Ishikawa (cell line): ENCODE data around the gene TRAM1L1.

Source experiments
- CEBPB ChIP-seq: IDR thresholded peaks from 2 replicates; pipeline ENCODE4 v1.6.1; 2012
- CREB1 ChIP-seq: IDR thresholded peaks from 2 replicates; pipeline ENCODE4 v1.6.1; 2012; ENCODE audit warnings: low read depth
- EGR1 ChIP-seq: IDR thresholded peaks from 2 replicates; pipeline ENCODE4 v1.6.1; 2012
- EP300 ChIP-seq: IDR thresholded peaks from 2 replicates; pipeline ENCODE4 v1.6.1; 2012; ENCODE audit warnings: borderline replicate concordance
- FOXM1 ChIP-seq: IDR thresholded peaks from 2 replicates; pipeline ENCODE4 v1.6.1; 2012; ENCODE audit warnings: low read depth, borderline replicate concordance
- MAX ChIP-seq: IDR thresholded peaks from 2 replicates; pipeline ENCODE4 v1.6.1; 2012
- NFIC ChIP-seq: IDR thresholded peaks from 2 replicates; pipeline ENCODE4 v1.6.1; 2012
- RAD21 ChIP-seq: IDR thresholded peaks from 2 replicates; pipeline ENCODE4 v1.6.1; 2012; ENCODE audit warnings: low read depth
- REST ChIP-seq: IDR thresholded peaks from 2 replicates; pipeline ENCODE4 v1.6.1; 2012; ENCODE audit warnings: low read depth, mild to moderate bottlenecking
- TAF1 ChIP-seq: IDR thresholded peaks from 2 replicates; pipeline ENCODE4 v1.6.1; 2012; ENCODE audit warnings: low read depth, mild to moderate bottlenecking
- TCF12 ChIP-seq: IDR thresholded peaks from 2 replicates; pipeline ENCODE4 v1.6.1; 2012; ENCODE audit warnings: low read depth
- TEAD4 ChIP-seq: IDR thresholded peaks from 2 replicates; pipeline ENCODE4 v1.6.1; 2012
- YY1 ChIP-seq: IDR thresholded peaks from 2 replicates; pipeline ENCODE4 v1.6.1; 2012; ENCODE audit warnings: low read depth
- ZBTB7A ChIP-seq: IDR thresholded peaks from 2 replicates; pipeline ENCODE4 v1.6.1; 2012; ENCODE audit warnings: low read depth
- TF ChIP-seq, protein P1 (sequence below): IDR thresholded peaks from 2 replicates; pipeline ENCODE4 v1.6.1; 2012

The TRAM1L1 gene

GRCh38 chr4:117093571-117093970 lies 8.2 kb upstream of the TRAM1L1 start:
- no peak for TF ChIP-seq CREB1
- TF ChIP-seq REST: no peak
- TF ChIP-seq MAX: no peak
- no peak for TF ChIP-seq TCF12
- no peak for TF ChIP-seq CEBPB
- TF ChIP-seq, protein P1, sequence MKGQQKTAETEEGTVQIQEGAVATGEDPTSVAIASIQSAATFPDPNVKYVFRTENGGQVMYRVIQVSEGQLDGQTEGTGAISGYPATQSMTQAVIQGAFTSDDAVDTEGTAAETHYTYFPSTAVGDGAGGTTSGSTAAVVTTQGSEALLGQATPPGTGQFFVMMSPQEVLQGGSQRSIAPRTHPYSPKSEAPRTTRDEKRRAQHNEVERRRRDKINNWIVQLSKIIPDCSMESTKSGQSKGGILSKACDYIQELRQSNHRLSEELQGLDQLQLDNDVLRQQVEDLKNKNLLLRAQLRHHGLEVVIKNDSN: no peak
- TF ChIP-seq FOXM1: no peak
- TF ChIP-seq YY1: no peak
- no peak for TF ChIP-seq TAF1
- no peak for TF ChIP-seq EGR1
- no peak for TF ChIP-seq NFIC
- no peak for TF ChIP-seq ZBTB7A
- no peak for TF ChIP-seq TEAD4
- no peak for TF ChIP-seq EP300
- no peak for TF ChIP-seq RAD21

GRCh38 chr4:117077760-117078159 lies 7.6 kb downstream of the TRAM1L1 start:
- no peak for TF ChIP-seq EGR1
- TF ChIP-seq EP300: no peak
- TF ChIP-seq TEAD4: no peak
- no peak for TF ChIP-seq RAD21
- TF ChIP-seq REST: no peak
- TF ChIP-seq, protein P1: no peak
- no peak for TF ChIP-seq FOXM1
- TF ChIP-seq CEBPB: no peak
- TF ChIP-seq NFIC: no peak
- TF ChIP-seq TAF1: no peak
- TF ChIP-seq CREB1: no peak
- no peak for TF ChIP-seq YY1
- no peak for TF ChIP-seq TCF12
- no peak for TF ChIP-seq ZBTB7A
- TF ChIP-seq MAX: no peak

DNA sequence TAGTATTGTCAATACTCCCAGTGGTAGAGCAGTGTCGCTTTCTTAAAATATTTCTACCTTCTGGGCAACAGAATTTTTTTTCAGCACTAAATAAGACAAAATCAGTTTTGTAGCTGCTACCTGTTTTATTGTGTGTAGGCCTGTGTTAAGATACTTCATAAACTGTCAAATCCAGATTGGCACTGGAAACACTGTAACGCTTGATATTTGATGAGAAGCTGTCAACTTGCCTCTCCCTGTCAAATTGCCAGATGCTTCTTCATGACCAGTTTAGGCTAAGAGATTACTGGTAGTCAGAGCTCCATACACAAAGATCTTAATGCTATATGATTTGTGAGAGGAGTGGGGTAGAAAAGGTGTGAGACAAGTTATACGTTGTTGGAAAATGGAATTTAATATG lies 17.3 kb downstream of the TRAM1L1 start:
- TF ChIP-seq TCF12 (no peak), REST (no peak), YY1 (no peak), FOXM1 (no peak), CREB1 (no peak), MAX (no peak), CEBPB (no peak), ZBTB7A (no peak)

GRCh38 chr4:117063961-117064696 lies 21.2 kb downstream of the TRAM1L1 start:
- TF ChIP-seq TCF12 (no peak), REST (no peak), EP300 (no peak)
- TF ChIP-seq, protein P1: no peak
